ENCODE results near the gene SLC25A26.

Gene SLC25A26

DNA sequence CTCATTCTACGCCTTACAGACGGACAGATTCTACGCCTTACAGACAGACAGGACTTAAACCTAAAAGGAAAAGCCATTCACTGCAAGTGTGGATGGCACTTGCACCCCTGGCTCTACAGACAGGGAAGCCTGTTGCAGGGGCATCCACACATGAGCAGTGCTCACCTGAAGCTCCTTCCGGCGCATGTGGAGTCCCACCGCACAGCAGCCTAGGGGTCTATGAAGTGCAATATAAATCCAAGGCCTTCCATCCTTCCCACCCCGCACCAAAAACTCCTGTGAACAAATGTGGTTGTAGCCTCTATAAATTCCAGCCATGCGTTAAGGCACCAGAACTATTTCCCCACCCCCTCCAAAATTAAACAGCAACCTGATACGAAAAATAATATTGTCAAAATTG lies 158.8 kb downstream of the SLC25A26 start:
- FAIRE-seq, result no peak

DNA sequence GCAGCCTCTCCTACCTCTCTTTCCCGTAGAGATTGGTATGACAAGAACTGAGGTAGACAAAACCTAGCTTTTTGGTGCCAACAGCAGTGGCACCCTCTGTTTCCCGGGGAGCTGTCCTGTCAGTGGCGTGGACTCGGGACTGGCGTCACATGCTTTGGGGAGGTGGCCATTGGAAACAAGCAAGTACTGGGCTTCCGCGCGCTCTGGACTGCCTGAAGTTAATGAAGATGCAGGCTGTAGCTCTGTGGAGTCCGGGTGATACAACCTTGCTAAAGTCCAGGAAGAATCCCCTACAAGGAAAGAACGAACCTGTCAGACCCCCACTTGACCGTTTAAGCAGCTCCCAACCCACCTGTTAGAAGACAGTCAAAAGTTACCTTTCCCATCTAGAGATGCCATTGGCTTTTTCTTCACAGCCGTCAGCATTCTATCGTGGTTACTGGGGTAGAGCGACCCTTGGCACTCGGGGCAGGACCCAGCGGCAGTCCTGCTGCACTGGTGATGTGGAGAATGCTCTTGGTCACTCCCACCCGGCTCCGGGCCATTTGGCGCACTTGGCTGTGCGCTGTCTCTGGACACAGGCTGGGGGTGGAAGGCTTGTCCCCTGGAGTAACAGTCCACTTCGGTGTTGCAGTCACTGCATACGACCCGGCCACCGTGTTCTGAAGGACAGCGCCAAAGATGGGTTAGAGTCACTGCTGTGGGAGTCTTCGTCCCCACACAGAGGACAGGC lies 159.6 kb downstream of the SLC25A26 start:
- FAIRE-seq, result no peak

DNA sequence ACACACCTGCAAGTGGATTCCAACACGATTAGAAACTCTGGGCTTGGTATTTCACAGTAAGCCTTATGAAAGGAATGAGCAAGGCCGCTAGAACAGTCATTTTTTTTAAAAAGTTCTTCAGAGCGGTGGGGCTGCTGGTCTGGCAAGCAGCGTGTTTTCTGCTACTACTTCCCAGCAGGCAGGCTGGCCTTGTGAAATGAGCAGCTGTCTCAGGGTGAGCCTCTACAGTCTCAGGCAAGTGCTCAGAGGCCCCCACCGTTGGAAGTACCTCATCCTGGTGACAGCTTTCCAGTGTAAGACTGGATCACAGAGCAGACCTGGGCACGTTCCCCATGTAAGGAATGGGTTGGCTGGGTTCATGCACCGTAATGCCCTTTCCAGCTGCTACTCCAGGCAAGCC lies 160.8 kb downstream of the SLC25A26 start:
- FAIRE-seq, result no peak

DNA sequence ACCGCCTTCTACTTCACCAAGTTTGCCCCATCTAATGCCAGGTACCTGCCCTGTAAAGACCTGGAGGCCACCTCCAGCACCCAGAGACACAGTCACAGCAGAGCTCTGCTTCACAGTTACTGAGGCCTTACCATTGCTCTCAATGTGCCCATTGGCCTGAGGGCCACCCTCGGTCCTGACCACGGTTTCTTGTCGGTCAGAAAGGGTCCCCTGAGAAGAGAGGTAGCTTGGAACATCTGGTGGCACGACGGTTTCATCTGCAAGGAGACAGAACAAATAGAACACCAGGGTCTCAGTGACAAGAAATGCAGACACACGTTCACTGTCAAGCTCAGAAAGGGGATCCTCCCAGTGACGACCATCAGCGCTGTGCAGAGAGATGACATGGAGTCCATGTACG lies 161.3 kb downstream of the SLC25A26 start:
- no peak for FAIRE-seq

DNA sequence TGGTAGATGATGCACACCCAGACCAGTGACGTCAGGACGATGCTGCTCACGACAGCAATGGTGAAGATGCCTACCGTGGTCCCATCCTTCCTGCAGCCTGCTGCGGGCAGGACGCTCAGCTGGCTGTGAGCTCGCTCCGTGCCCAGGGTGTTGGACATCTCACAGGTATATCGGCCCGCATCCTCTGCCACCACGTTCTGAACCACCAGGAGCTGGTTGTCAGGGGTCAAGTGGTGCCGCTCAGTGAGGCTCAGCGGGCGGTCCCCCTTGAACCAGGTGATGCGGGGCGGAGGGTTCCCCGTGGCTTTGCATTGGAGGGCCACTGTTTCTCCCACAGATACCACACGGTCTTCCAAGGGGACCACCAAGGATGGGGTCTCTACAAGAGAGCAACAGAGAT lies 162.2 kb downstream of the SLC25A26 start:
- FAIRE-seq, result no peak

DNA sequence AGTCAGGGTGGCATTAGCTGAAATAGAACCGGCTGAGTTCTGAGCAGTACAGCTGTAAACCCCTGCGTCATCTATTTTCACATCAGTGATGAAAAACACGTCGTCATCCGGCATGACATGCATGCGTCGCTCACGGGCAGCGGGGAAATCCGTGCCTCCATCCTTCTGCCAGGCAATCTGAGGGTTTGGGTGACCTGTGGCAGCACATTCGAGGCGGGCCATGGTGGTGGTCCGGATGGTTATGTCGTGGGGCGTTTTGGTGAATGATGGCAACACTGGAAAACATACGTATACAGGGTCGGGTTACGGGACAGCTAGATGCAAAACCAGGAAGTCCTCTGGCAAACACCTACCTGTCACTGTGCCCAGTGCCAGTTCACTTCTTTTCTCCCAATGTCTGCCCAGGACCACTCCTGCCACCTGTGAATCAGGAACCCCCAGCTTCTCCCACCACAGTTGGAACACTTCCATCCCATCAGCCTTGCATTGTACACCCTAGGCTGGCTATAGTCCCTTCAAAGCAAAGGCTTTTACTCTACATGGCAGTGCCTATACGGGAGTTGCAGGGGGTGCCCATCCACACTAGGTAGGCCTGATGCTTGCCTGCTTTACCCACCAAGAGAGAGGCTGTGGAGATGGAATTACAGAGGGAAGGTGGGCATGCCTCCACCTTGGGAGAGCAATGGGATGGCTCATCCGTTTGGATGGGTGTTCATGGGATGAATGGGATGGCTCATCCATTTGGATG lies 163.4 kb downstream of the SLC25A26 start:
- FAIRE-seq, result no peak

DNA sequence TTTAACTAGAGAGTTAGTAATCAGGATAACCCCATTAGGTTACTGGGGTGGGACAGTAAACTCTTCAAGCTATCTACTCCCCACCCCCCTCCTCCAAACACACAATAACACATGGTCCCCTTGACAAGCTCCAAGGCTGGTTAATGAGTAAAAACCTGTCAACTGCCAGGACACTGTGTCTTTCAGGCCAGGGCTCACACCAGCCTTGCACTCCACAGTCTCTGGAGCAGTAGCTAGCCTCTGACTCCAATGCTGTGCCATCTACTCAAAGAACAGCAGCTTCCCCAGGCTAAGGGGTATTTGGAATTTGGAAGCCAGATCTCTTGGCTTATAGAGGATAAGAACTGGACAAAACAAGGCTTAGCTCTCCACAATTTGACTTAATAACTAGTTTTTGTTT lies 164.3 kb downstream of the SLC25A26 start:
- no peak for FAIRE-seq

DNA sequence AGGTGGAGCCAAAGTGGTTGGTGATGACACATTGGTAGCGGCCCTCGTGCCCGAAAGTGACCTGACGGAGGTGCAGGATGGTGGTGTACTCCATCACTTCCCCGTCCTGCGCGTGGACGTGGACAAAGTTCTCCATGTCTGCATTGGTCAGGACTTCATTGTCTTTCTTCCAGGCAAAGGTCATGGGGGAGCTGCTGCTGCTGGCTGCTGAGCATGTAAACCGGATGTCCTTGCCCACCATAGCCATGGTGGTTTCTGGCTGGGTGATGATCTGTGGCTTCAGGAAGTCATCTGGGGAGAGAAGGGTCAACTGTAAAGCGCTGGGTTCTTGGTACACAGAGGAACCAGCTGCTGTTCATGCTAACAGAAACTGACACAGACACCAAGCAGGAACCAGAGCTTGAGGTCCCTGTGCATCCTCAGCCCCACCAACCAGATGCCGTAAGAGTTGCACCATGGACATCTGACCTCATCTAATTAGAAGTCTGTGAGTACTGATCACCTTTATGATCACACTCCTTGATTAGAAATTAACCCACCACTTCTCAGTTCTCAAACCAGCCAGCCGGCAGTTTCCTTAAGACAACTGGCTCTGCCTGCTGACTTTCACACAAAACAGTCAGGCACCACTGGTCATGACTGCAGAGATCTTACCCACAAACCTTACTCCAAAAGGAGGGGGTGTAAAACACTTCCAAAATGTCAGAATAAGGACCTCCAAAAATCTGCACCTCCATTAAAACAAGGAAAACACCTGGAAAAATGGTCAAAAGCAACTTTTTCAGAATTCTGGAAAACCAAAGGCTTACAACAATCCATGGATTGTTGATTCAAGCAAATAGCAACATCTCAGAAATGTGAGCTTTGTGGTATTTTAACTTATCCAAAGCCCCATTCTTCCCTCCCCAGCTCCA lies 165.5 kb downstream of the SLC25A26 start:
- FAIRE-seq, result no peak

DNA sequence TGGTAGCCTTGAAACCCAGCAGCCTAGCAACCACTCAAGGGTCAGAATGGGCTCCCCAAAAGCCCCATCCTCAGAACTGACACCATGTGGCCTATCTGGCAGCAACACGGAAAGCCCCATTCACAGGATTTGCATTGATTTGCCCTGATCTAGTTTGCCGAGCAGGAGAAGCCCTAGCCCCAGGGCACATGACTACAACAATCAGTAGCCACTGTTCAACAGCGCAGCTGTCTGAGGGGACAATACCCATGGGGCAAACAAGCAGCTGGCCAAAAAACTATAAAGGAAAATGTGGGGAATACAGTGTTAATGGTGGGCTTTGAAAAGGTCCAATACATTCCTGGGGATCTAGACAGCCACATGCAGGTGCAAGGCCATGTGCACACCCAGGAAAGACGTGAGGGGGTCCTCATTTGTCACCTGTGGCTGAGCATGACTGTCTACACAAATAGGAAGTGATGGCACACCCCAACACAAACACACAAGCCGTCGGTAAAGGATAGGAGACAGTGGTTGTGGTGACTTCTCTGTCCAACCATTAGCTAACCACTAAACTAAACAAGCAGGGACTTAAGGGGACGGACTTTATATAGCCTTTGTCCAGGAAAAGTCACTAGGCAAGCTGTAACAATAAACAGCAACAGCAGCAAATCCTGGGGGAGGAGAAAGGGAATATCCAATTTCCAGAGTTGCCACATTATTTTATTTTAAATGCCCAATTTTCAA lies 166.3 kb downstream of the SLC25A26 start:
- no peak for FAIRE-seq

DNA sequence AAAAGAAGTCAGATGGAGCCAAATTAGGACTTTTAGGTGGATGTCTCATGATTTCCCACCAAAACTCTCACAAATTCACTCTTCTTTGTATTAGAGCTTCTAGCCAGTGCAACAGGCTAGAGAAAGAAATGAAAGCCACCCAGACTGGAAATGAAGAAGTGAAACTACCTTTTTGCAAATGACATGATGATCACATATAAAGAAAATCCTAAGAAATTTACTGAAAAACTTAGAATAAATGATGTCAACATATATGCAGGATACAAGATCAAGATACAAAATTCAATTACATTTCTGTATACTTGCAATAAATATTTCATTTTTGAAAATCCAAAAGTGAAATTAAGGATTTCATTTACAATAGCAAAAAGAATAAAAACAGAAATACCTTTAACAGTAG lies 169.2 kb downstream of the SLC25A26 start:
- no peak for FAIRE-seq

DNA sequence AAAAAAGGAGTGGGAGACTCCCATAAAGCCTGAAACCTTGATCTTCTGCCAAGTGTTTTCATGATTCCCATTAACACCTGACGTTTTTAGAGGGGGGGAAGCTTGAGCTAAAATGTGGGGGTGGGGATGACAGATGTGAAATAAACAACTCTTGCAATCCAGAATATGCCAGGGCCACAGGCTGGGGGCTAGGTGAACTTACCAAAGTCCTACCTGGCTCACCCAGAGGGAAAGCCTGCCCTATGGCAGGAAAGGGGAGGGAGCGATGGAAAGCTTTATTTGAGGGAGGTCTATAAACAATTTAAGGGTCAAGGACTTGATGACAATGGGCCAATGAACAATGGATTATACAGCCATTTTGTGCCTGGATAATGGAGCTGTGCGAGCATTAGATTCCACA lies 171.7 kb downstream of the SLC25A26 start:
- FAIRE-seq, result no peak

DNA sequence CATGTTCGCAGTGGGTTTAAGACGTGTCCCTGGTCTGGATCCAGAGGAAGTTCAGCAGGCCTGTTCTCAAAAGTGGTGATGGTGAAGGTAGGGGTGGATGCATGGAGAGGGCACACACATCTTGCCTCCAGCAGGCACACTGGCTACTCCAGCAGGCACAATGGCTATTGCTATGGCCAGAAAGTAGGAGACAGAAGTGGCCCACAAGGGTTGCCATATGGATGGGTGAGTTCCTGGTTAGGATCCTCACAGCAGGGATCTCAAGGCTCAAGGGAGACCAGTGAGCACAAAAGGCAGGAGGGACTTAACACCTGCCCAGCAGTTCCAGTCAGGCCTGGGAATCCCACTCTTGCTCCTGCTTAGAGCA lies 172.1 kb downstream of the SLC25A26 start:
- no peak for FAIRE-seq

DNA sequence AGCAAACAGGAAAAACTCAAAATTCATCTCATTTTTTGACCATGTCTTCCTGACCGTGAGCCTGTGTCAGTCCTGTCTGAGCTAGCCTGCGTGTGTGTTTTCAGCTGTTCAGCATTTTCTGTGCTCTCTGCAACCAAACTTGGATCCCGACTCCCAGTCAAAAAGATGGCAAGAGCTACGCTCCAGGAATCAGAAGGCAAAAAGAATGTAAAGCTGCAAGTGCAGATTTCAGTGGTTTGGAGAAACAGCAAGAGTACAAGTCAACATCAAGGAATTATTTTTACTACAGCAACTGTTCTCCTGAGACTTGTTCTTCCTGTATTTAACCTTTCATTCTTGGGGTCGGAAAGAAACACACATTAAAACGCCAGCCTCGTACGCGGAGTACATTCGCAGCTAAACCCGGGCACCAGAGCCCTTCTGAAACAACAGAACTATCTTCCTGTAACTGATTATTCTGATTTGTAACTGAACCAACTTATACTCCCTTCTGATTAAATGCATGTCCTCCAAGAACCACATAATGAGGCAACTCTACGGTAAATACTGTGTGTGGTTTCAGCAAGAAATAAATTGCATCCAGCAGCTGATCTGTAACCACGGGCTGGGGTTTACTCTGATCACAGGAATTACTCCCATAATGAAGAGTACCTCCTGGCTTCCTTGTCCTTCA lies 172.7 kb downstream of the SLC25A26 start:
- FAIRE-seq, result no peak

DNA sequence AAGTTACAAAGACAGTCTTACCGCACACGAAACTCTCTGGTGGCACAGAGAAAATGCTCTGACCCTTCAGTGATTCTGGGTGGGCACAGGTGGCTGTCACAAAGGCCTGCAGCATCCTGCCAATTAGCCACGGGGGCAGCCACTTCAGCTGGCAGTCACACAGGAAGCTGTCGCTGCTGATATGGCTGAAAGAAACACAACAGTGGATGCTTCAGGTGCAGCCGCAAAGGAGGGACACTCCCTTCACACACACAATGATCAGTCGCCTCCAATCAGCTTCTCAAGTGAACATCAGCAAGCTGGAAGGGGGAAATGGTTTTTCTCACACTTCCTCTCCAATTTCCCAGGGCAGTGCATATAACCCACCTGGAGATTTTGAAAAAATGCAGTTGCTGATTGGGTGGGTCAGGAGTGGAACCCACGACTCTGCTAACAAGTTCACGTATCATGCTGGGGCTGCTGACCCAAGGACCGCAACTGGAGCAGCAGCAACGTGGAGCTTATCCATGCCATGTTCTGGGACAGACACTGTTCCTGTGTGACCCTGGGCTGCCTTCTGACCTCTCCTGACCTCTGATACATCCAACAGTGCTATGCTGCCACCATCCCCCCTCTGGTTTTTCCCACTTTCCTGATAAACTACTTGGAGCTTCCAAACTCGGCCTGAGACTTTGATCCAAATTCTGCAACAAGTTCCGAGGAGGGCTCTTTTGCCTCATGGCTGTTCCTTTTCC lies 173.4 kb downstream of the SLC25A26 start:
- FAIRE-seq, result no peak

DNA sequence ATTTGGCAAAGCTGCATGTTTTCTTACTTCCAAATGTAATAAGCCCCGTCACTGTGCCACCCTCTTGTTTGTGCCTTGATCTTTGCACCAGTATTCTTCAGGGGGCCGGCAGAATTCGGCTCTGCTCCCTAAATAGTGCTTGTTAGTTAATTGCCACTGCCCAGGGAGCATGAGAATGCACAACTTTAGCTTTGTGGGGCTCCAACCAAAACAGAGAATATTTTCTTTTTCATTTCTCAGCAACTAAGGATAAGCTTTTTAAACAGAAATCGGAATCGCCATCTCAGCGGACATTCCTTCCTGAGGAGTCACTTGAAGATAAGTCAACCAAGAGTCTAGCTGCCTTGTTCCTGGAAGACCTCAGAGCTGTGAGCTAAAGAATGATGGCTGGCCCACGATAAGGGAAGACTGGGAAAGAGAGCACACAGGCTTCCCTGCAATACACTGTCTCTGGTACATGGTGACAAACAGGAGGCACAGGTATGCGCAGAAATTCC lies 174.0 kb downstream of the SLC25A26 start:
- FAIRE-seq, result no peak

DNA sequence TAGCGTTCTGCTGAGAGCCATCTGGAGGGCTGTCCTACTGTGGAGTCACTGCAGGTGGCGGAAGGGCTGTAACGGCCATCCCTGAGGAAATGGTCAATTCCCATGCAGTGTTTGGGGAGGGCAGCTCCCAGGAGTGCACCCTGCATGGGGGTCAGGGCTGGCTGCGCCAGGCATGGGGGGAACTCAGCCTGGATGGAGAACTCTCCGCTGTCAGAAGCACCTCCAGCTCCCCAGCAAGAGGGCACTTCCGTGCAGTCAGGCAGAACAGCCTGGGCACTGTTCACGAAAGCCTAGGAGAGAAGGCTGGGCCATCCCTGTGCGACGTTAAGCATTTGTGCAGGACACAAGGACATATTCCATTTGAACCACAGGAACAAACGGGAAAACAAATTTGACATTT lies 174.8 kb downstream of the SLC25A26 start:
- FAIRE-seq, result no peak

DNA sequence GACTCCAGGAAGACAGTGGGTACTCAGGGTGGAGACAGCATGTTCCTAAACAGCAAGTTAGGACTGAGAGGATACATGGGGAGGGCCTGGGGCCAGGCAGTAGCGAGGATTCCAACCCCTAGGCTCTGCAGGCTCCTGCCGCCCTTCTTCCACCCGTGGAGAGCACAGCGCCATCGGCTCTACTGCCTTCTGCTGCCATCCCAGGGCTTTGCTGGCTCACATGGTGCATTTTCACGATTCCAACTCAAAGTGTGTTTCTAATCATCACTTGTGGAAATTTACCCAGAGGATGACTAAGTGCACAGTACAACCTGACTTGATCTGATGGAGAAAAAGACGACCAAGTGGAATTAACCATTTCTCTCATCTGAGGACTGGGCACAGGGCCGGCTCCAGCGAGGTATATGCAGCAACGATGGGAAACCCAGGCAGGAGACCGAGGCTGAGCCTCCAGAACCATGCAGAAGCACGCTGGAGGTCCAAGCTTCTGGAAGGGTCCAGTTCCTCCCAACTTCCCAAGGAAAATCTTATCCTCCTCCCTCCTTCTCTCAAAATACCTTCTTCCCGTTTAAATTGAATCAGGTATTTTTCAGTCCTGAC lies 175.5 kb downstream of the SLC25A26 start:
- FAIRE-seq, result no peak

DNA sequence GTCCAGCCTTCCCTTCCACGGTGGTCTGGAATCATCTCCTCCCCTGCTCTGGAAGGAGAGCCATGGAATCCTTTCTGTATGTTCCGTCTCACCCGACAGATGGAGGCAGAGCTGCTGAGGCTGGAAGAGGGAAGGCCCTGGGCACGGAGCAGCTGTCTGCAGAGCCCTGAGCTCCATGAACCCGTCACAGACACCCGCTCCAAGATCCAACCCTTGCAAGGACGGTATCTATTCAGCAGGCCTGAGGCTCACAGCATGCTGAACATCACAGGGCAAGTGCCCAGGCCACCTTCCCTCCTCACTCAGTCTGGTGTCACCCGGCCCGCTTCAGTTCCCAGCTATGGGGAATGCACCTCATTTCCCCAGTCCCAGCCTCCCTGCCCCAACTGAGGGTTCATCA lies 176.1 kb downstream of the SLC25A26 start:
- no peak for FAIRE-seq

DNA sequence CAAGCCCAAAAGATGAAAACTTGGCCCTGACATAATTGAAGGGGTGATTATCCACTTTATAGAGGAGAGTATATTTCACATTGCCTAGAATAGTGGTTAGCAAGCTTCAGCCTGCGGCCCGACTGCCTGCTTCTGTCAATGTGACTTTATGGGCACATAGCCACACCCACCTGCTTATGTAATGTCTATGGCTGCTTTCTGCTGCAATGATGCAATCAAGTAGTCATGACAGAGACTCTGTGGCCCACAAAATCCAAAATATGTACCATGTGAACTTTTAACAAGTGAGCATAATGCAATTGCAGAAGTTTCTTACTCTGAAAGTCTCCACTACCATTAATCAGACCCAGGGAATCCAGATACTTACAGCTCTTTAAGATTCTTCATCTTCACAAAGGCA lies 176.9 kb downstream of the SLC25A26 start:
- FAIRE-seq, result no peak

DNA sequence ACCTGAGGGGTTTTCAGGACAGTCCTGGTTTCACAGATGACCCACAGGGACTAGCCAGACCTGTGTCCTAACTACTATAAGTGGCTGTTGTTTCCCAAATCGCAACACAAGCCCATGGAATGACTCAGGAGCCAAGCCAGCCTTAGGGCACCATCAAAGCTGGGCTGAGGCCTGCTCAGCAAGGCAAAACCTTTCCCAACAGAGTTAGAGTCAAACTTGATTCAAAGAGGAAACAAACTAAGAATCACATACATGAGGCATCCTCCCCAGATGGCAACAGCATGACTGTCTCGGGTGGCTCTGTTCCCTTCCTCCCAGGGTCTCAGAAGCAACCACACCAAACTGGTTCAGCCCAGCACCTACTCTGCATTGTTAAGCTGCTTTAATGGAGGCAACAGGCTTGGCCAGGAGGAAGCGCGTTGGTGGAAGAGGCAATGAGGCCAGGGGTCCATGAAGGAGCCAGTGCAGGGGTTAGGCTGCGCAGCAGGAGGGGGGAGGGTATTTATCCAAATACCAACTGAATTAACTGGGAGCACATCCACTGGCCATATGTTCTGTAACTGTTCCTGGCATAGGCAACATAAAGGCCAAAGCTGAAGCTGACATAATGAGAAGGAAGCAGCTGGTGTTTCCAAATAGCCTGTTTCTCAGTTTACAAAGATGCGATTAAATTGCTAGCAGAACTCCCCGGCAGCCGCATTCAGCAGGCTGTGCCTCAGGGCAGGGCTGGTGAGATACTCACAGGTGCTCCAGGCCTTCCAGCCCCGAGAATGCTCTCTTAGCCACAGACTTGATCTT lies 177.6 kb downstream of the SLC25A26 start:
- no peak for FAIRE-seq
